NT2/D1 (cell line): ENCODE results near the gene KCNN3.

Experiments used
- SUZ12 ChIP-seq: IDR thresholded peaks from 2 replicates; pipeline ENCODE4 v1.6.1; 2011; ENCODE audit not compliant: insufficient read length, insufficient read depth; ENCODE audit errors: extremely low read depth
- YY1 ChIP-seq: IDR thresholded peaks from 2 replicates; pipeline ENCODE4 v1.6.1; 2011; ENCODE audit not compliant: insufficient read length, insufficient read depth
- ZNF274 ChIP-seq: IDR thresholded peaks from 2 replicates; pipeline ENCODE4 v1.6.1; 2011; ENCODE audit warnings: mild to moderate bottlenecking, low read depth, low read length

DNA sequence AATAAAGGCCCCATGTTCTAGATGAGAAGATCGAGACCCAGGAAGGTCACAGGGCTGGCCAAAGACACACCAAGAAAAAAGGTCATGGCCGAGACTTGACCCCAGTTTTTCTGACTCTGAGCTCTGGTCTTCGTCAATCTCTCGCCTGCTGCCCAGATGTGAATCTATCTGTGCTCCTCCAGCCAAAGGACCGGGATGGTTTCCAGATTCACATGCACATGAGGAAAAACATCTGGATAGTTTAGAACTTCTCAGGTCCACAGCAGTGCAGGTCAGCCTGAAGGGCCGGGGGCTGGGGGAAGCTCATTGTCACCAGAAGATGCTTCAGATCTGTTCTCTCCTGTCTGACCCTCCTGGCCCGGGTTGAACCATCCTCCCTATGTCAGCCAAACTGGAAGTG, 49.0 kb downstream of the KCNN3 start:
- no peak for TF ChIP-seq YY1
- TF ChIP-seq ZNF274, result no peak
- TF ChIP-seq SUZ12, result no peak
